Activated T-helper 17 cell treated with anti-CD3 and anti-CD28 coated beads, Interleukin-2, amount 50 U/mL, for 72 hours (primary cell): ENCODE results near the gene ARSA. TPM values are rescaled to one million over a fixed set of nuclear protein-coding genes. Genes with fewer than 3 reads are reported as not detected.
A peak's percentile ranks its signal among the peaks of the same experiment; 100 is the strongest.

Experiments
- ATAC-seq: fragments of 150-1000 bp; cut with Tn5 transposase; replicated peaks from 2 replicates; pipeline ENCODE4 v1.10.0; 2021; ENCODE audit warnings: mild to moderate bottlenecking, moderate library complexity
- H3K27ac Mint-ChIP-seq: one replicate; pipeline ENCODE4 v1.8.0; 2022; ENCODE audit warnings: mixed read lengths
- H3K27me3 Mint-ChIP-seq: one replicate; pipeline ENCODE4 v1.8.0; 2022; ENCODE audit warnings: mixed read lengths
- H3K36me3 Mint-ChIP-seq: one replicate; pipeline ENCODE4 v1.8.0; 2022; ENCODE audit warnings: low read depth, mild to moderate bottlenecking, mixed read lengths
- H3K4me1 Mint-ChIP-seq: one replicate; pipeline ENCODE4 v1.8.0; 2022; ENCODE audit warnings: mixed read lengths
- H3K4me3 Mint-ChIP-seq: one replicate; pipeline ENCODE4 v1.8.0; 2022; ENCODE audit warnings: mild to moderate bottlenecking, mixed read lengths
- H3K9me3 Mint-ChIP-seq: one replicate; pipeline ENCODE4 v1.8.0; 2022; ENCODE audit warnings: mixed read lengths
- total RNA-seq, 2 donors: library from RNA; stranded (reverse); gene quantifications; one replicate each; pipeline ENCODE4 v1.2.3, GENCODE V29; 2022

ARSA gene
- total RNA-seq, 2 donors from 2014 or later: 23.6 to 28.3 TPM

- no peak overlapping the region for H3K4me3 Mint-ChIP-seq
- no peaks in the 10 kb centered on the region for H3K27me3 Mint-ChIP-seq
- H3K27ac Mint-ChIP-seq: no peak overlapping the region
- H3K36me3 Mint-ChIP-seq: peaks cover 12% of the 10 kb centered on the region
- no peaks in the 10 kb centered on the region for H3K9me3 Mint-ChIP-seq
- H3K4me1 Mint-ChIP-seq: peaks cover 4% of the 10 kb centered on the region
- no peak for ATAC-seq
Measured at GRCh38 chr22:50586416-50586815, 41.5 kb downstream of the ARSA start.

- H3K9me3 Mint-ChIP-seq: no peaks in the 10 kb centered on the region
- peaks cover 18% of the 10 kb centered on the region for H3K36me3 Mint-ChIP-seq
- H3K4me1 Mint-ChIP-seq: peaks cover 4% of the 10 kb centered on the region
- no peak overlapping the region for H3K4me3 Mint-ChIP-seq
- no peak for ATAC-seq
- H3K27ac Mint-ChIP-seq: no peak overlapping the region
- no peaks in the 10 kb centered on the region for H3K27me3 Mint-ChIP-seq
Measured at GRCh38 chr22:50585781-50586180, 42.2 kb downstream of the ARSA start.

GRCh38 chr22:50585238-50585637 is 42.7 kb downstream of the ARSA start:
- no peaks in the 10 kb centered on the region for H3K27me3 Mint-ChIP-seq
- peaks cover 6% of the 10 kb centered on the region for H3K4me1 Mint-ChIP-seq
- H3K4me3 Mint-ChIP-seq: no peak overlapping the region
- no peak for ATAC-seq
- H3K36me3 Mint-ChIP-seq: peaks cover 24% of the 10 kb centered on the region
- H3K9me3 Mint-ChIP-seq: no peaks in the 10 kb centered on the region
- H3K27ac Mint-ChIP-seq: no peak overlapping the region

GRCh38 chr22:50584106-50585096 is 43.6 kb downstream of the ARSA start:
- Mint-ChIP-seq H3K4me1 (peaks cover 9% of the 10 kb centered on the region), H3K27ac (peak overlapping the region; percentile 90), H3K27me3 (no peaks in the 10 kb centered on the region), H3K36me3 (peaks cover 32% of the 10 kb centered on the region), H3K9me3 (no peaks in the 10 kb centered on the region), H3K4me3 (peak overlapping the region; percentile 96)
- no peak for ATAC-seq

GRCh38 chr22:50583294-50583861 is 44.6 kb downstream of the ARSA start:
- Mint-ChIP-seq H3K27ac (peak overlapping the region; percentile 90), H3K9me3 (no peaks in the 10 kb centered on the region), H3K27me3 (no peaks in the 10 kb centered on the region), H3K4me1 (peaks cover 9% of the 10 kb centered on the region), H3K36me3 (peaks cover 34% of the 10 kb centered on the region), H3K4me3 (peak overlapping the region; percentile 96)
- ATAC-seq: peak; percentile 24

GRCh38 chr22:50582493-50583293 is 45.3 kb downstream of the ARSA start, which contains the start of gene CHKB:
Gene CHKB, minus strand, starts transcription at chr22:50582849. Its CDS starts 68 bp downstream, at chr22:50582781.
- peak within 1 kb of the TSS; percentile 96 for H3K4me3 Mint-ChIP-seq
- peak within 1 kb of the TSS; percentile 90 for H3K27ac Mint-ChIP-seq
- H3K9me3 Mint-ChIP-seq: no peaks in the 10 kb centered on the region
- peaks cover 34% of the 10 kb centered on the region for H3K36me3 Mint-ChIP-seq
- H3K4me1 Mint-ChIP-seq: peaks cover 9% of the 10 kb centered on the region
- no peaks in the 10 kb centered on the region for H3K27me3 Mint-ChIP-seq
- ATAC-seq: peak; percentile 97

- Mint-ChIP-seq H3K9me3 (no peaks in the 10 kb centered on the region), H3K27me3 (no peaks in the 10 kb centered on the region), H3K4me3 (peak overlapping the region; percentile 96), H3K27ac (peak overlapping the region; percentile 90), H3K36me3 (peaks cover 34% of the 10 kb centered on the region), H3K4me1 (peaks cover 9% of the 10 kb centered on the region)
- ATAC-seq: peak; percentile 1
Measured at GRCh38 chr22:50581950-50582492, 45.9 kb downstream of the ARSA start.

- Mint-ChIP-seq H3K27ac (peak overlapping the region; percentile 90), H3K36me3 (peaks cover 41% of the 10 kb centered on the region), H3K4me3 (peak overlapping the region; percentile 96), H3K27me3 (no peaks in the 10 kb centered on the region), H3K9me3 (no peaks in the 10 kb centered on the region), H3K4me1 (peaks cover 9% of the 10 kb centered on the region)
- no peak for ATAC-seq
Measured at GRCh38 chr22:50581031-50581949, 46.7 kb downstream of the ARSA start.

GRCh38 chr22:50579752-50580151 is 48.2 kb downstream of the ARSA start:
- no peak overlapping the region for H3K27ac Mint-ChIP-seq
- peak overlapping the region; percentile 19 for H3K4me3 Mint-ChIP-seq
- H3K9me3 Mint-ChIP-seq: no peaks in the 10 kb centered on the region
- no peak for ATAC-seq
- no peaks in the 10 kb centered on the region for H3K27me3 Mint-ChIP-seq
- H3K4me1 Mint-ChIP-seq: peaks cover 9% of the 10 kb centered on the region
- peaks cover 41% of the 10 kb centered on the region for H3K36me3 Mint-ChIP-seq

- Mint-ChIP-seq H3K27ac (no peak overlapping the region), H3K4me1 (peaks cover 9% of the 10 kb centered on the region), H3K36me3 (peaks cover 41% of the 10 kb centered on the region), H3K4me3 (no peak overlapping the region), H3K27me3 (no peaks in the 10 kb centered on the region), H3K9me3 (no peaks in the 10 kb centered on the region)
- ATAC-seq: no peak
Measured at GRCh38 chr22:50578776-50579310, 49.1 kb downstream of the ARSA start.

- no peak for ATAC-seq
- peaks cover 5% of the 10 kb centered on the region for H3K4me1 Mint-ChIP-seq
- H3K4me3 Mint-ChIP-seq: peak within 1 kb of the TSS; percentile 13
- H3K9me3 Mint-ChIP-seq: no peaks in the 10 kb centered on the region
- peaks cover 41% of the 10 kb centered on the region for H3K36me3 Mint-ChIP-seq
- H3K27me3 Mint-ChIP-seq: no peaks in the 10 kb centered on the region
- H3K27ac Mint-ChIP-seq: no peak within 1 kb of the TSS
Measured at GRCh38 chr22:50577987-50578775, 49.8 kb downstream of the ARSA start, which contains the start of gene CPT1B. Gene CPT1B, minus strand, starts transcription at chr22:50578427. Its CDS starts 512 bp downstream, at chr22:50577915.

GRCh38 chr22:50577697-50577986 is 50.3 kb downstream of the ARSA start:
- peaks cover 39% of the 10 kb centered on the region for H3K36me3 Mint-ChIP-seq
- ATAC-seq: no peak
- no peak overlapping the region for H3K27ac Mint-ChIP-seq
- peaks cover 5% of the 10 kb centered on the region for H3K4me1 Mint-ChIP-seq
- H3K4me3 Mint-ChIP-seq: peak overlapping the region; percentile 13
- no peaks in the 10 kb centered on the region for H3K9me3 Mint-ChIP-seq
- H3K27me3 Mint-ChIP-seq: no peaks in the 10 kb centered on the region
